Kidney (tissue), 14 donors: ENCODE data around the gene PTPRK. TPM values are rescaled to one million over a fixed set of nuclear protein-coding genes. Genes with fewer than 3 reads are reported as not detected.

Experiments used
- DNase-seq, 5 donors: peaks; one replicate each; pipeline ENCODE4 v3.0.0-alpha.2; 2013 to 2020
- FAIRE-seq: peaks from 2 replicates; lab custom pipeline; 2012; peaks lifted over from hg19 to GRCh38; lab: Jason Lieb, UNC
- H3K27ac ChIP-seq, 2 donors: one replicate each; pipeline ENCODE4 v1.7.0; 2013; ENCODE audit warnings: low read depth in 2 of 2, low read length in 2 of 2, inconsistent platforms in 1 of 2
- H3K27me3 ChIP-seq: one replicate; pipeline ENCODE4 v1.7.1; 2013; ENCODE audit warnings: low read length, inconsistent platforms; ENCODE audit not compliant: control insufficient read depth, insufficient read depth
- H3K36me3 ChIP-seq, 3 donors: one replicate each; pipeline versions ENCODE4 v1.7.0 to v1.7.1; 2013; ENCODE audit warnings: low read length in 3 of 3, control low read depth in 1 of 3, inconsistent platforms in 1 of 3; ENCODE audit not compliant: insufficient read depth in 3 of 3, control insufficient read depth in 2 of 3
- H3K4me1 ChIP-seq, 3 donors: one replicate each; pipeline versions ENCODE4 v1.7.0 to v1.7.1; 2013; ENCODE audit warnings: low read length in 3 of 3, inconsistent platforms in 1 of 3, low read depth in 1 of 3; ENCODE audit not compliant: control insufficient read depth in 2 of 3, insufficient read depth in 2 of 3
- H3K4me3 ChIP-seq, 3 donors: one replicate each; pipeline versions ENCODE4 v1.7.0 to v1.8.1; 2013; ENCODE audit warnings: low read length in 3 of 3, control low read depth in 1 of 3, inconsistent platforms in 1 of 3
- H3K9ac ChIP-seq, 3 donors: one replicate each; pipeline versions ENCODE4 v1.7.0 to v1.7.1; 2013; ENCODE audit warnings: low read length in 3 of 3, control low read depth in 1 of 3, inconsistent platforms in 1 of 3
- H3K9me3 ChIP-seq, 3 donors: one replicate each; pipeline versions ENCODE4 v1.7.0 to v1.7.1; 2013; ENCODE audit warnings: low read length in 3 of 3, control low read depth in 1 of 3, inconsistent platforms in 1 of 3; ENCODE audit not compliant: control insufficient read depth in 2 of 3, insufficient read depth in 1 of 3
- CTCF ChIP-seq: IDR thresholded peaks from 3 replicates; pipeline ENCODE4 v1.5.1; 2012; ENCODE audit warnings: mild to moderate bottlenecking, moderate library complexity, borderline replicate concordance; ENCODE audit not compliant: insufficient read depth; ENCODE audit errors: extremely low read depth
- intact Hi-C: fragments of 100-400 bp; cut with DNase I; formaldehyde crosslinking; loops from one replicate; pipeline ENCODE4 v1.11.1; 2022
- polyA plus RNA-seq: library from polyadenylated mRNA; stranded (reverse); fragments of 350-450 nt; fragmentation: Illumina TruSeq; extraction: RNeasy Lipid Tissue Mini Kit (QIAGEN cat#74804); gene quantifications from one replicate; pipeline ENCODE4 v1.2.3, GENCODE V29; 2014; ENCODE audit warnings: low read depth, low replicate concordance; ENCODE audit not compliant: insufficient read depth
- total RNA-seq: library from RNA; stranded (reverse); fragmentation: NEBNext Ultra II Directional; extraction: Animal tissue kit (Norgen Biotek cat#: 25700); gene quantifications from one replicate; pipeline ENCODE4 v1.2.1, GENCODE V29; 2021
- donor health status: control.
- donor health status: control.
- donor health status: control.
- donor health status: control.
- donor health status: control.
- donor health status: DM: yes; HTN: yes; CAD: no.
- donor health status: Normal renal cell carcinoma (clear cell type).

The PTPRK gene
- total and polyA plus RNA-seq, 2 donors from 2014 or later: 9.2 to 72.8 TPM

GRCh38 chr6:128358244-128358776, 162.1 kb downstream of the PTPRK start:
- Histone ChIP-seq H3K9ac (no peak overlapping the region), H3K36me3 (no peaks in the 10 kb centered on the region), H3K9me3 (no peaks in the 10 kb centered on the region), H3K27me3 (no peaks in the 10 kb centered on the region), H3K27ac (no peak overlapping the region), H3K4me1 (peaks cover 0 to 4% (median 0%) of the 10 kb centered on the region in 3 donors), H3K4me3 (no peak overlapping the region)
- no peak for FAIRE-seq
- intact Hi-C loops: no loop called here
- DNase-seq: no peak
- no peak for TF ChIP-seq CTCF

GRCh38 chr6:128357392-128358130, 162.8 kb downstream of the PTPRK start:
- no peak overlapping the region for H3K4me3 ChIP-seq
- no peaks in the 10 kb centered on the region for H3K9me3 ChIP-seq
- H3K4me1 ChIP-seq: peaks cover 0 to 4% (median 0%) of the 10 kb centered on the region in 3 donors
- no peak for TF ChIP-seq CTCF
- DNase-seq (no peak), FAIRE-seq (no peak)
- intact Hi-C loops: no loop called here
- no peaks in the 10 kb centered on the region for H3K36me3 ChIP-seq
- no peak overlapping the region for H3K9ac ChIP-seq
- H3K27ac ChIP-seq: no peak overlapping the region
- H3K27me3 ChIP-seq: no peaks in the 10 kb centered on the region

GRCh38 chr6:128352366-128352765, 168.0 kb downstream of the PTPRK start:
- Histone ChIP-seq H3K36me3 (no peaks in the 10 kb centered on the region), H3K9ac (no peak overlapping the region), H3K27me3 (no peaks in the 10 kb centered on the region), H3K4me3 (no peak overlapping the region), H3K9me3 (no peaks in the 10 kb centered on the region), H3K27ac (no peak overlapping the region), H3K4me1 (no peaks in the 10 kb centered on the region)
- DNase-seq (no peak), FAIRE-seq (no peak)
- no peak for TF ChIP-seq CTCF
- intact Hi-C loops: no loop called here
